ENCODE data around the gene PPARA. TPM values are rescaled to one million over a fixed set of nuclear protein-coding genes. Genes with fewer than 3 reads are reported as not detected.

Gene PPARA
- total RNA-seq, 2 donors from 2014 or later = 15.4 to 18.6 TPM

DNA sequence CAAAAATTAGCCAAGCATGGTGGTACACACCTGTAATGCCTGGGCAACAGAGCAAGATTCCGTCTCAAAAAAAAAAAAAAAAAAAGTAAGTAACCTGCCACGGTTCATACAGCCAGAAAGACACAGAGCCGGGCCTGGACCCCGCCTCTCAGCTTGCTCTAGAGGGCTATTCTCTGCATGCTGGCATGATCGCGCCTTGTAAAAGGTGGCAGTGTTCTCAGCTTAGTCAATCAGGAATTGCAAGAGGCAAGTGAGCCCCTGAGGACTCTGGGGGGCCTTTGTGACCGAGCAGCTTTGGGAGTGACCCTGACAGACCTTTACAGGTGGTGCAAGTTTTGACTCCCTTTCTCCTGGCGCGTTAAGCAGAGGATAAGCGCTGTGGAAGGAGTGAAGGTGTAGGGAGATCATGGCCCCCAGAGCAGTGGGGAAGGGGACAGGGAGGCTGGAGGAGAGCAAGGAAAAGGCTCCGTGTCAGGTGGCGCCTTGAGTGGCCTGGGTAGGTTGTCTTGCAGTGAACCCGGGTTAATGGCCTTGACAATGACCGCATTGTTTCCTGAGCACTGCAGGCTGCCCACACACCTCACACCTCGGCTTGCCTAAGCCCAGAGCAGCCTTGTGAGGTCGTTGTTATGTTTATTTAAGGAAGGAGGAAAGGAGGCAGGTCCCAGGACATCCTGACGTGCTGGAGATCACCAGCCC lies 50.9 kb downstream of the PPARA start:
- Histone ChIP-seq H3K36me3 (ENCODE audit: control insufficient read depth, insufficient read depth, low read length) (no peaks in the 10 kb centered on the region), H3K4me1 (ENCODE audit: control insufficient read depth, insufficient read depth, low read length) (peaks cover 8% of the 10 kb centered on the region), H3K9me3 (ENCODE audit: control insufficient read depth, low read length) (peaks cover 22% of the 10 kb centered on the region), H3K9ac (ENCODE audit: extremely low read depth, low read length, poor library complexity, severe bottlenecking) (no peak overlapping the region), H3K4me3 (ENCODE audit: low read length) (no peak overlapping the region), H3K27ac (ENCODE audit: low read depth, low read length) (no peak overlapping the region), H3K27me3 (ENCODE audit: control insufficient read depth, insufficient read depth, low read length, poor library complexity, severe bottlenecking) (no peaks in the 10 kb centered on the region)
- Mint-ChIP-seq H3K9me3 (peaks cover 21% of the 10 kb centered on the region), H3K4me1 (peaks cover 14% of the 10 kb centered on the region), H3K27me3 (ENCODE audit: insufficient read depth) (no peaks in the 10 kb centered on the region), H3K27ac (peak overlapping the region; percentile 93), H3K4me3 (peak overlapping the region; percentile 26), H3K36me3 (ENCODE audit: low read depth) (peaks cover 45% of the 10 kb centered on the region)
- 36 to 40% methylated on average over 4 to 15 of the region's 17 CpGs for WGBS, 2 experiments (ENCODE audit: insufficient coverage in 1 of 2, insufficient read length in 1 of 2)
- DNase-seq = peak; percentile 94
- TF ChIP-seq, protein P1, sequence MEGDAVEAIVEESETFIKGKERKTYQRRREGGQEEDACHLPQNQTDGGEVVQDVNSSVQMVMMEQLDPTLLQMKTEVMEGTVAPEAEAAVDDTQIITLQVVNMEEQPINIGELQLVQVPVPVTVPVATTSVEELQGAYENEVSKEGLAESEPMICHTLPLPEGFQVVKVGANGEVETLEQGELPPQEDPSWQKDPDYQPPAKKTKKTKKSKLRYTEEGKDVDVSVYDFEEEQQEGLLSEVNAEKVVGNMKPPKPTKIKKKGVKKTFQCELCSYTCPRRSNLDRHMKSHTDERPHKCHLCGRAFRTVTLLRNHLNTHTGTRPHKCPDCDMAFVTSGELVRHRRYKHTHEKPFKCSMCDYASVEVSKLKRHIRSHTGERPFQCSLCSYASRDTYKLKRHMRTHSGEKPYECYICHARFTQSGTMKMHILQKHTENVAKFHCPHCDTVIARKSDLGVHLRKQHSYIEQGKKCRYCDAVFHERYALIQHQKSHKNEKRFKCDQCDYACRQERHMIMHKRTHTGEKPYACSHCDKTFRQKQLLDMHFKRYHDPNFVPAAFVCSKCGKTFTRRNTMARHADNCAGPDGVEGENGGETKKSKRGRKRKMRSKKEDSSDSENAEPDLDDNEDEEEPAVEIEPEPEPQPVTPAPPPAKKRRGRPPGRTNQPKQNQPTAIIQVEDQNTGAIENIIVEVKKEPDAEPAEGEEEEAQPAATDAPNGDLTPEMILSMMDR (conservative IDR thresholded peaks at IDR 0.05) = no peak

- Histone ChIP-seq H3K36me3 (ENCODE audit: control insufficient read depth, insufficient read depth, low read length) (no peaks in the 10 kb centered on the region), H3K4me3 (ENCODE audit: low read length) (no peak overlapping the region), H3K9me3 (ENCODE audit: control insufficient read depth, low read length) (peaks cover 27% of the 10 kb centered on the region), H3K4me1 (ENCODE audit: control insufficient read depth, insufficient read depth, low read length) (peaks cover 8% of the 10 kb centered on the region), H3K27ac (ENCODE audit: low read depth, low read length) (no peak overlapping the region), H3K27me3 (ENCODE audit: control insufficient read depth, insufficient read depth, low read length, poor library complexity, severe bottlenecking) (no peaks in the 10 kb centered on the region), H3K9ac (ENCODE audit: extremely low read depth, low read length, poor library complexity, severe bottlenecking) (no peak overlapping the region)
- TF ChIP-seq, protein P1 (conservative IDR thresholded peaks at IDR 0.05) = no peak
- Mint-ChIP-seq H3K9me3 (peaks cover 23% of the 10 kb centered on the region), H3K4me3 (no peak overlapping the region), H3K27me3 (ENCODE audit: insufficient read depth) (no peaks in the 10 kb centered on the region), H3K4me1 (peaks cover 14% of the 10 kb centered on the region), H3K36me3 (ENCODE audit: low read depth) (peaks cover 47% of the 10 kb centered on the region), H3K27ac (no peak overlapping the region)
- 96 to 99% methylated on average over 8 to 12 of the region's 12 CpGs for WGBS, 2 experiments (ENCODE audit: insufficient coverage in 1 of 2, insufficient read length in 1 of 2)
- no peak for DNase-seq
Measured at GRCh38 chr22:46202897-46203600, 52.7 kb downstream of the PPARA start.

- Histone ChIP-seq H3K9ac (ENCODE audit: extremely low read depth, low read length, poor library complexity, severe bottlenecking) (no peak overlapping the region), H3K36me3 (ENCODE audit: control insufficient read depth, insufficient read depth, low read length) (no peaks in the 10 kb centered on the region), H3K27me3 (ENCODE audit: control insufficient read depth, insufficient read depth, low read length, poor library complexity, severe bottlenecking) (no peaks in the 10 kb centered on the region), H3K27ac (ENCODE audit: low read depth, low read length) (no peak overlapping the region), H3K4me3 (ENCODE audit: low read length) (no peak overlapping the region), H3K4me1 (ENCODE audit: control insufficient read depth, insufficient read depth, low read length) (peaks cover 8% of the 10 kb centered on the region), H3K9me3 (ENCODE audit: control insufficient read depth, low read length) (peaks cover 32% of the 10 kb centered on the region)
- 93% methylated on average over 4 to 7 of the region's 7 CpGs for WGBS, 2 experiments (ENCODE audit: insufficient coverage in 1 of 2, insufficient read length in 1 of 2)
- no peak overlapping the region for H3K27ac Mint-ChIP-seq
- H3K36me3 Mint-ChIP-seq (ENCODE audit: low read depth) = peaks cover 48% of the 10 kb centered on the region
- no peak for DNase-seq
- H3K9me3 Mint-ChIP-seq = peaks cover 29% of the 10 kb centered on the region
- TF ChIP-seq, protein P1 (conservative IDR thresholded peaks at IDR 0.05) = no peak
- no peak overlapping the region for H3K4me3 Mint-ChIP-seq
- peaks cover 14% of the 10 kb centered on the region for H3K4me1 Mint-ChIP-seq
- H3K27me3 Mint-ChIP-seq (ENCODE audit: insufficient read depth) = no peaks in the 10 kb centered on the region
Measured at GRCh38 chr22:46203601-46203980, 53.3 kb downstream of the PPARA start.
